Esophagus muscularis mucosa (tissue), 4 donors: Measurements from ENCODE around the gene ACVRL1. TPM values are rescaled to one million over a fixed set of nuclear protein-coding genes. Genes with fewer than 3 reads are reported as not detected.

Experiments
- DNase-seq: peaks from one replicate; pipeline ENCODE4 v3.0.0-alpha.2; 2017; ENCODE audit errors: extremely low spot score
- H3K27ac ChIP-seq, 4 donors: fragments of 200-600 bp; sonication (generic); replicated peaks in 1 of 4; 1 replicate in 3 of 4; 2 replicates in 1 of 4; pipeline ENCODE4 v1.5.1; 2016 to 2019; ENCODE audit warnings: mild to moderate bottlenecking in 1 of 4
- H3K27me3 ChIP-seq, 4 donors: fragments of 200-600 bp; sonication (generic); one replicate each; pipeline versions ENCODE4 v1.5.1 to v1.6.0; 2016 to 2019
- H3K36me3 ChIP-seq, 4 donors: fragments of 200-600 bp; sonication (generic); one replicate each; pipeline ENCODE4 v1.5.1; 2016 to 2019
- H3K4me1 ChIP-seq, 4 donors: fragments of 200-600 bp; sonication (generic); one replicate each; pipeline ENCODE4 v1.5.1; 2016 to 2019
- H3K4me3 ChIP-seq, 4 donors: fragments of 200-600 bp; sonication (generic); 1 replicate in 2 of 4; 2 replicates in 2 of 4; pipeline ENCODE4 v1.5.1; 2016 to 2019; ENCODE audit warnings: mild to moderate bottlenecking in 4 of 4, moderate library complexity in 1 of 4
- H3K9me3 ChIP-seq, 4 donors: fragments of 200-600 bp; sonication (generic); 1 replicate in 3 of 4; 2 replicates in 1 of 4; pipeline ENCODE4 v1.5.1; 2016 to 2019
- EP300 ChIP-seq: sonication (generic); formaldehyde crosslinking; IDR thresholded peaks from one replicate; pipeline ENCODE4 v1.6.1; 2017; ENCODE audit warnings: antibody characterized with exemption
- POLR2A ChIP-seq: fragments of 450-650 bp; IDR thresholded peaks from one replicate; pipeline ENCODE4 v1.6.1; 2017; ENCODE audit warnings: antibody characterized with exemption, moderate library complexity, mild to moderate bottlenecking, low read depth
- POLR2AphosphoS5 ChIP-seq, 2 donors: sonication (generic); formaldehyde crosslinking; IDR thresholded peaks; one replicate each; pipeline ENCODE4 v1.6.1; 2017; ENCODE audit warnings: antibody characterized with exemption in 2 of 2
- WGBS: methylation state at CpG from one replicate; pipeline ENCODE4 v1.1.5; 2018; 5-methylcytosine and 5-hydroxymethylcytosine counted together
- intact Hi-C: fragments of 100-400 bp; cut with DNase I; formaldehyde crosslinking; loops from one replicate; pipeline ENCODE4 v1.15.1; 2023
- total RNA-seq, 4 donors: library from RNA; depleted of rRNA; stranded (reverse); fragments of >200 nt; gene quantifications; one replicate each; pipeline versions ENCODE4 v1.1.0 to v1.2.1, GENCODE V29; 2016
- TF ChIP-seq, protein P1 (sequence below), 3 experiments: fragments of 200-600 bp in 2 of 3; fragments of 450-650 bp in 1 of 3; sonication (generic) in 2 of 3; IDR thresholded peaks; one replicate each; pipeline ENCODE4 v1.5.1; 2017 to 2019; ENCODE audit warnings: antibody characterized with exemption in 3 of 3, mild to moderate bottlenecking in 2 of 3, moderate library complexity in 1 of 3

Gene ACVRL1
- total RNA-seq, 4 donors from 2014 or later = 124 to 149 (median 125) TPM

- intact Hi-C loops = no loop called here
- Histone ChIP-seq H3K27me3 (peaks cover 0 to 32% (median 7%) of the 10 kb centered on the region in 4 donors), H3K4me3 (no peak overlapping the region)
Observed at GRCh38 chr12:51889216-51890132, 17.8 kb upstream of the ACVRL1 start.

GRCh38 chr12:51890133-51890464 is 17.2 kb upstream of the ACVRL1 start:
- TF ChIP-seq, protein P1, sequence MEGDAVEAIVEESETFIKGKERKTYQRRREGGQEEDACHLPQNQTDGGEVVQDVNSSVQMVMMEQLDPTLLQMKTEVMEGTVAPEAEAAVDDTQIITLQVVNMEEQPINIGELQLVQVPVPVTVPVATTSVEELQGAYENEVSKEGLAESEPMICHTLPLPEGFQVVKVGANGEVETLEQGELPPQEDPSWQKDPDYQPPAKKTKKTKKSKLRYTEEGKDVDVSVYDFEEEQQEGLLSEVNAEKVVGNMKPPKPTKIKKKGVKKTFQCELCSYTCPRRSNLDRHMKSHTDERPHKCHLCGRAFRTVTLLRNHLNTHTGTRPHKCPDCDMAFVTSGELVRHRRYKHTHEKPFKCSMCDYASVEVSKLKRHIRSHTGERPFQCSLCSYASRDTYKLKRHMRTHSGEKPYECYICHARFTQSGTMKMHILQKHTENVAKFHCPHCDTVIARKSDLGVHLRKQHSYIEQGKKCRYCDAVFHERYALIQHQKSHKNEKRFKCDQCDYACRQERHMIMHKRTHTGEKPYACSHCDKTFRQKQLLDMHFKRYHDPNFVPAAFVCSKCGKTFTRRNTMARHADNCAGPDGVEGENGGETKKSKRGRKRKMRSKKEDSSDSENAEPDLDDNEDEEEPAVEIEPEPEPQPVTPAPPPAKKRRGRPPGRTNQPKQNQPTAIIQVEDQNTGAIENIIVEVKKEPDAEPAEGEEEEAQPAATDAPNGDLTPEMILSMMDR (IDR thresholded peaks at IDR 0.05) = no peak
- TF ChIP-seq POLR2A (no peak), EP300 (no peak), POLR2AphosphoS5 (IDR thresholded peaks at IDR 0.05) (no peak)
- 79% methylated on average over 2 of the region's 2 CpGs for WGBS
- no peaks in the 10 kb centered on the region for H3K9me3 ChIP-seq
- peaks cover 0 to 32% (median 7%) of the 10 kb centered on the region in 4 donors for H3K27me3 ChIP-seq
- no peak for DNase-seq
- H3K27ac ChIP-seq = no peak overlapping the region
- H3K4me1 ChIP-seq = peaks cover 15 to 26% (median 21%) of the 10 kb centered on the region in 4 donors
- intact Hi-C loops = no loop called here
- H3K36me3 ChIP-seq = no peaks in the 10 kb centered on the region
- H3K4me3 ChIP-seq = no peak overlapping the region

More at GRCh38 chr12:51889216-51890132, 17.8 kb upstream of the ACVRL1 start:
- Histone ChIP-seq H3K4me1 (peaks cover 13 to 21% (median 17%) of the 10 kb centered on the region in 4 donors), H3K9me3 (no peaks in the 10 kb centered on the region), H3K36me3 (no peaks in the 10 kb centered on the region), H3K27ac (no peak overlapping the region)
- no peak for DNase-seq
- WGBS = 73% methylated on average over 7 of the region's 21 CpGs
- TF ChIP-seq EP300 (no peak), POLR2A (no peak)
- TF ChIP-seq, protein P1 (IDR thresholded peaks at IDR 0.05) = no peak

DNA sequence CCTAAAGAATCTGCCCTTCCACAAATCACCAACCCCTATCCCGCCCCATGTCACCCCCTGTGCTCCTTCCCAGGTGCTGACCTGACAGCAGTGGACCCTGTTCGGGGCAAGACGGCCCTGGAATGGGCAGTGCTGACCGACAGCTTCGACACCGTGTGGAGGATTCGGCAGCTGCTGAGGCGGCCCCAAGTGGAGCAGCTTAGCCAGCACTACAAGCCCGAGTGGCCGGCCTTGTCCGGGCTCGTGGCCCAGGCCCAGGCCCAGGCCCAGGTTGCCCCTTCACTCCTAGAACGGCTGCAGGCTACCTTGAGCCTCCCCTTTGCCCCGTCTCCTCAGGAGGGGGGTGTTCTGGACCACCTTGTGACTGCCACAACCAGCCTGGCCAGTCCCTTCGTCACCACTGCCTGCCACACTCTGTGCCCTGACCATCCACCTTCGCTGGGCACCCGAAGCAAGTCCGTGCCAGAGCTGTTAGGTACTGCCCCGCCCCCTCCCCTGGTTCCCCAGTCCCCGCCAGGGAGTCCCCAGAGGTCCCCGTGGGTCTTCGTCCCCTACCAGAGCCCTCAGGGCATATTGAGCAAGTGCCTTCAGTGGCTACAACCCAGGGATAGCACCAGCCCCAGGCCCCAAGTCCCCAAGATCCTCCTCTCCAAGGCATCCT is 16.7 kb upstream of the ACVRL1 start:
- Histone ChIP-seq H3K36me3 (no peaks in the 10 kb centered on the region), H3K4me3 (no peak overlapping the region), H3K27ac (no peak overlapping the region), H3K9me3 (no peaks in the 10 kb centered on the region), H3K27me3 (peaks cover 0 to 34% (median 7%) of the 10 kb centered on the region in 4 donors), H3K4me1 (peaks cover 16 to 28% (median 26%) of the 10 kb centered on the region in 4 donors)
- no peak for DNase-seq
- intact Hi-C loops = no loop called here
- TF ChIP-seq, protein P1 (IDR thresholded peaks at IDR 0.05) = no peak
- TF ChIP-seq EP300 (no peak), POLR2A (no peak), POLR2AphosphoS5 (IDR thresholded peaks at IDR 0.05) (no peak)
- 90% methylated on average over 20 of the region's 22 CpGs for WGBS

GRCh38 chr12:51891843-51892242 is 15.5 kb upstream of the ACVRL1 start:
- Histone ChIP-seq H3K36me3 (no peaks in the 10 kb centered on the region), H3K4me1 (peaks cover 17 to 30% (median 29%) of the 10 kb centered on the region in 4 donors), H3K27ac (no peak overlapping the region), H3K4me3 (no peak overlapping the region), H3K27me3 (peaks cover 0 to 41% (median 7%) of the 10 kb centered on the region in 4 donors), H3K9me3 (no peaks in the 10 kb centered on the region)
- DNase-seq = no peak
- TF ChIP-seq, protein P1 (IDR thresholded peaks at IDR 0.05) = peak; percentile 18 to 39 (median 23)
- TF ChIP-seq POLR2A (no peak), POLR2AphosphoS5 (IDR thresholded peaks at IDR 0.05) (no peak)
- intact Hi-C loops = no loop called here
